SU-DHL-6 (cell line): ENCODE results near the gene RHOG.

Experiments used
- EZH2phosphoT487 ChIP-seq: fragments of 200-600 bp; sonication (generic), shearing (Covaris generic); conservative IDR thresholded peaks from 2 replicates; pipeline ENCODE4 v1.6.1; 2018; ENCODE audit warnings: mild to moderate bottlenecking, antibody characterized with exemption, low read length, moderate library complexity, mixed read lengths
- TF ChIP-seq, protein P1 (sequence below): fragments of 200-600 bp; sonication (generic); IDR thresholded peaks from one replicate; pipeline ENCODE4 v1.5.1; 2017; ENCODE audit warnings: antibody characterized with exemption, mild to moderate bottlenecking, low read length, moderate library complexity; ENCODE audit not compliant: insufficient read depth, poor library complexity, severe bottlenecking

DNA sequence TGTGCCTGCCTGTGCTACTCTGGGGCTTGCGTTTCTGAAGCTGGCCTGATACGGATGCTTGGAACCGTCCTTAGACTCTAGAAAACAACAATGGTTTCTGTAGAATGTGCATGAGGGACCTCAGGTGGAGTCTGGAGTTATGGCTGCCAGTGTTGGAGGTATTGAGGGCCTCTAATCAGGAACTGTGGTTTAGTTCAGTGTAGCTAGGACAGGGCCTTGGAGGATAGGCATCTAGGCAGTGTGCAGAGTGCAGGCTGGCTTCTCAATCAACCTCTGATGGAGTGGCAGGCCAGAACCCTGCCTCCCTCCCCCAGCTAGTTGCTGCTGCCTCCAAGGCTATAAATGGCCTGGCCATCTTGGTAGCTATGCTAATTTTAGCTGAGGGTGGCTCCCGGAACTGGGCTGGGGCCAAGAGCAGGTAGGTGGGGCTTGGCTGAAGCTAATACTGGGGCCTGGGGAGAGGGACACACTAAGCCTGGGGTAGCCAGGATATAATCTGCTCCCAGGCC lies 18.7 kb upstream of the RHOG start:
- TF ChIP-seq, protein P1, sequence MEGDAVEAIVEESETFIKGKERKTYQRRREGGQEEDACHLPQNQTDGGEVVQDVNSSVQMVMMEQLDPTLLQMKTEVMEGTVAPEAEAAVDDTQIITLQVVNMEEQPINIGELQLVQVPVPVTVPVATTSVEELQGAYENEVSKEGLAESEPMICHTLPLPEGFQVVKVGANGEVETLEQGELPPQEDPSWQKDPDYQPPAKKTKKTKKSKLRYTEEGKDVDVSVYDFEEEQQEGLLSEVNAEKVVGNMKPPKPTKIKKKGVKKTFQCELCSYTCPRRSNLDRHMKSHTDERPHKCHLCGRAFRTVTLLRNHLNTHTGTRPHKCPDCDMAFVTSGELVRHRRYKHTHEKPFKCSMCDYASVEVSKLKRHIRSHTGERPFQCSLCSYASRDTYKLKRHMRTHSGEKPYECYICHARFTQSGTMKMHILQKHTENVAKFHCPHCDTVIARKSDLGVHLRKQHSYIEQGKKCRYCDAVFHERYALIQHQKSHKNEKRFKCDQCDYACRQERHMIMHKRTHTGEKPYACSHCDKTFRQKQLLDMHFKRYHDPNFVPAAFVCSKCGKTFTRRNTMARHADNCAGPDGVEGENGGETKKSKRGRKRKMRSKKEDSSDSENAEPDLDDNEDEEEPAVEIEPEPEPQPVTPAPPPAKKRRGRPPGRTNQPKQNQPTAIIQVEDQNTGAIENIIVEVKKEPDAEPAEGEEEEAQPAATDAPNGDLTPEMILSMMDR: no peak
- no peak for TF ChIP-seq EZH2phosphoT487
